Stimulated activated CD8-positive, alpha-beta memory T cell treated with anti-CD3 and anti-CD28 coated beads, Interleukin-4, amount 100 ng/mL, for 48 hours (primary cell): ENCODE data around the gene METTL24.
"Not testable (repeated sequence)": the region's sequence is repeated elsewhere in the genome, so short reads cannot be mapped to it uniquely, and the experiment has no call there.

Source experiments
- DNase-seq: peaks from one replicate; pipeline ENCODE4 v3.0.0-alpha.2; 2020

METTL24 gene

GRCh38 chr6:110360676-110361075 lies 2.5 kb upstream of the METTL24 start:
- DNase-seq: no peak

GRCh38 chr6:110359556-110359955 lies 1.4 kb upstream of the METTL24 start:
- no peak for DNase-seq

GRCh38 chr6:110358553-110359160 lies 508 bp upstream of the METTL24 start:
- DNase-seq: no peak

- DNase-seq: no peak
These were observed 868 bp downstream of the METTL24 start for GRCh38 chr6:110357298-110357663.

GRCh38 chr6:110356778-110357177 lies 1.4 kb downstream of the METTL24 start:
- DNase-seq: no peak

GRCh38 chr6:110355727-110356126 lies 2.4 kb downstream of the METTL24 start:
- no peak for DNase-seq

- DNase-seq: no peak
These were observed 3.1 kb downstream of the METTL24 start for GRCh38 chr6:110355022-110355421.

- DNase-seq: no peak
These were observed 4.0 kb downstream of the METTL24 start for GRCh38 chr6:110354153-110354552.

GRCh38 chr6:110353457-110354001 lies 4.6 kb downstream of the METTL24 start:
- DNase-seq: no peak

GRCh38 chr6:110352563-110353262 lies 5.4 kb downstream of the METTL24 start:
- no peak for DNase-seq

GRCh38 chr6:110351986-110352385 lies 6.2 kb downstream of the METTL24 start:
- no peak for DNase-seq

- no peak for DNase-seq
These were observed 6.6 kb downstream of the METTL24 start for GRCh38 chr6:110351546-110351945.

- DNase-seq: not testable (repeated sequence)
These were observed 7.6 kb downstream of the METTL24 start for GRCh38 chr6:110350593-110350992.

- no peak for DNase-seq
These were observed 9.0 kb downstream of the METTL24 start for GRCh38 chr6:110348961-110349690.

GRCh38 chr6:110345025-110345424 lies 13.1 kb downstream of the METTL24 start:
- no peak for DNase-seq

GRCh38 chr6:110342759-110343158 lies 15.4 kb downstream of the METTL24 start:
- DNase-seq: no peak

GRCh38 chr6:110341663-110342596 lies 16.2 kb downstream of the METTL24 start:
- DNase-seq: no peak

- no peak for DNase-seq
These were observed 17.1 kb downstream of the METTL24 start for GRCh38 chr6:110341067-110341466.

GRCh38 chr6:110340392-110340965 lies 17.7 kb downstream of the METTL24 start:
- no peak for DNase-seq

- no peak for DNase-seq
These were observed 19.2 kb downstream of the METTL24 start for GRCh38 chr6:110338820-110339470.

- no peak for DNase-seq
These were observed 20.7 kb downstream of the METTL24 start for GRCh38 chr6:110337486-110337885.
